WTC11 (cell line): ENCODE results near the gene BRD1.

Source experiments
- CTCF ChIP-seq: fragments of 200-600 bp; IDR thresholded peaks from 2 replicates; pipeline ENCODE4 v1.8.0; 2022; ENCODE audit warnings: antibody characterized with exemption
- E2F1 ChIP-seq: sonication (generic); formaldehyde crosslinking; IDR thresholded peaks from 2 replicates; pipeline ENCODE4 v1.8.0; 2022; ENCODE audit warnings: mild to moderate bottlenecking, missing genetic modification reagents
- ZNF138 ChIP-seq: sonication (generic); formaldehyde crosslinking; conservative IDR thresholded peaks from 2 replicates; pipeline ENCODE4 v1.8.1; 2022; ENCODE audit warnings: mild to moderate bottlenecking, moderate library complexity, missing genetic modification reagents

GRCh38 chr22:49779853-49780697, 47.6 kb downstream of the BRD1 start:
- TF ChIP-seq CTCF (no peak), E2F1 (CRISPR knock-in tag) (no peak), ZNF138 (CRISPR knock-in tag) (no peak)
